PFSK-1 (cell line): Measurements from ENCODE around the gene GCHFR.

Experiments
- POLR2AphosphoS5 ChIP-seq: IDR thresholded peaks from 2 replicates; pipeline ENCODE4 v1.6.1; 2012; ENCODE audit warnings: low read depth, mild to moderate bottlenecking, control low read depth, low read length, moderate library complexity
- REST ChIP-seq, 2 experiments: IDR thresholded peaks; 2 replicates each; pipeline versions ENCODE4 v1.6.1 to v1.8.0; 2011 to 2012; ENCODE audit warnings: low read depth in 2 of 2, low read length in 2 of 2, control low read depth in 1 of 2, inconsistent platforms in 1 of 2, mild to moderate bottlenecking in 1 of 2, moderate library complexity in 1 of 2; ENCODE audit not compliant: insufficient read depth in 1 of 2
- SIN3A ChIP-seq: IDR thresholded peaks from 2 replicates; pipeline ENCODE4 v1.6.1; 2012; ENCODE audit warnings: mild to moderate bottlenecking, low read length, moderate library complexity, borderline replicate concordance; ENCODE audit not compliant: insufficient read depth

- TF ChIP-seq POLR2AphosphoS5 = no peak
- TF ChIP-seq REST (IDR thresholded peaks at IDR 0.05; ENCODE audit: insufficient read depth in 1 of 2, low read depth in 2 of 2, low read length in 2 of 2) = no peak
- TF ChIP-seq SIN3A = no peak
Measured at GRCh38 chr15:40762919-40763800, 708 bp upstream of the GCHFR start.
